GM12801 (cell line): ENCODE data around the gene SCFD2.
A peak's percentile ranks its signal among the peaks of the same experiment; 100 is the strongest.

Experiments
- TF ChIP-seq, protein P1 (sequence below): IDR thresholded peaks from one replicate; pipeline ENCODE4 v1.5.1; 2011; ENCODE audit warnings: control low read depth; ENCODE audit not compliant: insufficient read length; ENCODE audit errors: extremely low read depth

SCFD2 gene

DNA sequence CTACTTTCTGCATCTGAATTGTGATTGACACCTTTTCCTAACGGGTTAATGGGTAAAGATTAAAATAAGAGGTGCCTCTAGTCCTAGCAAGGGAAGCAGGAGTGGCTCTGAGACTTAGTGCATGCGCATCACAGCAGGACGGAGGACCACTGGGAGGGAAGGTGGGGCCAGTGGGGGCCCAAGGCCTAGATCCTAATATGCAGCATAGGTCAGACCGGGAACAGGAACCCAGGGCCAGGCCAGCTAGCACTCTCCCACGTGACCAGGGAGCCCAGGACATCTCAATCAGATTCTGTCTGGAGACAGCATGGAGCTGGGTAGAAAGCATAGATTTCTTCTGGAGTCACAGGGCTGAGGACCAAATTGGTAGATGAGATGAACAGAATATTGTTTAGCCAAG lies 448.0 kb downstream of the SCFD2 start:
- TF ChIP-seq, protein P1, sequence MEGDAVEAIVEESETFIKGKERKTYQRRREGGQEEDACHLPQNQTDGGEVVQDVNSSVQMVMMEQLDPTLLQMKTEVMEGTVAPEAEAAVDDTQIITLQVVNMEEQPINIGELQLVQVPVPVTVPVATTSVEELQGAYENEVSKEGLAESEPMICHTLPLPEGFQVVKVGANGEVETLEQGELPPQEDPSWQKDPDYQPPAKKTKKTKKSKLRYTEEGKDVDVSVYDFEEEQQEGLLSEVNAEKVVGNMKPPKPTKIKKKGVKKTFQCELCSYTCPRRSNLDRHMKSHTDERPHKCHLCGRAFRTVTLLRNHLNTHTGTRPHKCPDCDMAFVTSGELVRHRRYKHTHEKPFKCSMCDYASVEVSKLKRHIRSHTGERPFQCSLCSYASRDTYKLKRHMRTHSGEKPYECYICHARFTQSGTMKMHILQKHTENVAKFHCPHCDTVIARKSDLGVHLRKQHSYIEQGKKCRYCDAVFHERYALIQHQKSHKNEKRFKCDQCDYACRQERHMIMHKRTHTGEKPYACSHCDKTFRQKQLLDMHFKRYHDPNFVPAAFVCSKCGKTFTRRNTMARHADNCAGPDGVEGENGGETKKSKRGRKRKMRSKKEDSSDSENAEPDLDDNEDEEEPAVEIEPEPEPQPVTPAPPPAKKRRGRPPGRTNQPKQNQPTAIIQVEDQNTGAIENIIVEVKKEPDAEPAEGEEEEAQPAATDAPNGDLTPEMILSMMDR: no peak

GRCh38 chr4:52915730-52916300 lies 450.0 kb downstream of the SCFD2 start:
- TF ChIP-seq, protein P1: no peak

GRCh38 chr4:52915191-52915590 lies 450.7 kb downstream of the SCFD2 start:
- TF ChIP-seq, protein P1: no peak

DNA sequence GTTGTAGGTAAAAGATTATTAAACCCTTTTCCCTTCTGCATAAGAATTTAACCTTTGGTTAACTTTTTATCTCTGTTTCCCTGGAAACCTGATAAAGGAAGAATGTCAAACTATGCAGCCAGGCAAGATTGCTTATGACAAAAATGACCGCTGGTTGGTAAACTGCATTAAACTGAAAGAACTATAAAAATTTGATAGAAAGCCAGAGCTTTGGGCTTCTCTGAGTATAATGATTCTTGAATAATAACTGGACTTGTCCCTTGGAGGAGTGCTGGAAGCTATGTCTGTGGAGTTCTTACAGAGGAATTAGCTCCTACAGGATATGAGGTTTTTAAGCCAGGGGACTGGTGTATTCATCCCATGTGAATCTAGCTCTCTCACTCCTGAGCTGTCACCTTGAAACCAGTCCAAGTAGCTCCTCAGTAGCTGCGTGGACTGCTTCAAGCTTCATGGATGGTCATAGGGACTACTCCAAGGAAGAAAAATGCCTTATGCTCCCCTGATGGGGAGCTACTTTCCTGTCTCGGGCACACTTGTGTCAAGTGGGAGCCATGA lies 451.7 kb downstream of the SCFD2 start:
- TF ChIP-seq, protein P1: no peak

DNA sequence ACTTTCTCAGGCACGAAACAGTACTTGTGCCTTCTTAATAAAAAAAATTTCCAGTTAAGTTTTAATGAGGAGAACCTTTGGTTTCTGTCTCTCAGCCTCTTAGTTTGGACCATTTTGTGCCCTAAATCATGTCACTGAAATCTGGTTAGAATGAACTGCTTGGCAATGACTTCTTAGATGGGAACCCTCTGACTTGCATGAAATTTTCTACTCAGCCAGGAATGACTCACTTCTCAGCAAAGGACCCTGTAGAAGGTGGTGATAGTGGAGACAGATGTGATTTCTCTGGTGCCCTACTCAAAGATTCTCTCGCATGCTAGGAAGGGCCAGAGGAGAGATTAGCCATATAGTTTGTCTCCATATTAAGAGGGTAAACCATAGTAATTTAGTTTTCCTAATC lies 453.3 kb downstream of the SCFD2 start:
- TF ChIP-seq, protein P1: no peak

- TF ChIP-seq, protein P1: peak; percentile 56
Observed at GRCh38 chr4:52911684-52912294, 454.1 kb downstream of the SCFD2 start.

- TF ChIP-seq, protein P1: no peak
Observed at GRCh38 chr4:52910115-52910514, 455.7 kb downstream of the SCFD2 start.
